ENCODE results near the gene UBE2R2. TPM values are rescaled to one million over a fixed set of nuclear protein-coding genes. Genes with fewer than 3 reads are reported as not detected.
"Not testable (repeated sequence)": the region's sequence is repeated elsewhere in the genome, so short reads cannot be mapped to it uniquely, and the experiment has no call there.

UBE2R2 gene
- total and polyA plus RNA-seq, 2 donors (not counting 3 experiments of a cell fraction or from before 2014, with no cell fraction given): 23.9 to 54.3 TPM

DNA sequence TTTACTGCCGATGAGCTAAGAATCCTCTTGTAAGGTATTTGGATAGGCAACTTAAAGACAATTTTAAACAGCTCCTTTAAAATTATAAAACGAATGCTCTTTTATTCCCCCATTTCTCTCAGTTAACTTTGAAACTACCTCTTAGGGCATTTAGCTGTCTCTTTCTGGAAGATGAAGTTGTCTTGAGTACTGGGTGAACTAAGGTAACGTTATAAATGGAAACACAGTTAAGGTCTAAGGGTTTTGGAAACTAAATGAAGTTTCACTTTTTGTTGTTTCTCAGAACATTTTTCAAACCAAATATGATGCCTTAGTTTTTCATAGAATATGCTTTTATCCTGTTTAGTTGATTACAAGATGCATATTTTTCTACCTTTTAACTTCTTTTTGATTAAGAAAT, 6.8 kb downstream of the UBE2R2 start:
- Histone ChIP-seq H3K27me3 (ENCODE audit: control insufficient read depth in 2 of 2, insufficient read depth in 2 of 2, low read length in 2 of 2) (no peaks in the 10 kb centered on the region), H3K4me2 (ENCODE audit: insufficient read depth, low read length) (no peak overlapping the region), H3K9me1 (replicated peaks; ENCODE audit: control insufficient read depth, extremely low read depth, insufficient read depth, low read length) (no peaks in the 10 kb centered on the region), H3K4me3 (replicated peaks in 1 of 3; ENCODE audit: insufficient read depth in 1 of 3, low read depth in 1 of 3, low read length in 3 of 3) (no peak overlapping the region), H2AFZ (ENCODE audit: low read depth, low read length) (no peak overlapping the region), H3K9ac (replicated peaks; ENCODE audit: extremely low read depth, insufficient read depth, low read length) (no peak overlapping the region), H3K4me1 (ENCODE audit: control insufficient read depth, extremely low read depth, insufficient read depth, low read length) (peaks cover 14% of the 10 kb centered on the region), H4K20me1 (replicated peaks; ENCODE audit: control insufficient read depth, extremely low read depth, insufficient read depth, low read length) (peaks cover 6% of the 10 kb centered on the region), H3K36me3 (ENCODE audit: control insufficient read depth in 2 of 2, extremely low read depth in 1 of 2, insufficient read depth in 2 of 2, low read length in 2 of 2) (peaks cover 0 to 2% of the 10 kb centered on the region in 2 experiments), H3K9me3 (replicated peaks; ENCODE audit: control insufficient read depth, insufficient read depth, low read length) (no peaks in the 10 kb centered on the region), H3K79me2 (ENCODE audit: control insufficient read depth, insufficient read depth, low read length) (peaks cover 99% of the 10 kb centered on the region), H3K27ac (ENCODE audit: insufficient read depth, low read depth, low read length) (no peak overlapping the region)
- no TSS peak for BruUV-seq (replicated peaks)
- POLR2A ChIA-PET: no interaction called here
- DNase-seq (ENCODE audit: low read depth, low spot score) (no peak), FAIRE-seq (no peak)
- CTCF ChIA-PET: interaction anchor here (1.1 to 2.1 kb wide), 5 partner anchors 10 to 200 kb away, joined by 3 to 8 read pairs (median 4); no protein-coding TSS in a partner anchor
- dilution Hi-C loops (cut with MboI; ENCODE audit: extremely low pct_ligation_motif_present, low sequenced_read_pairs): no loop called here
- intact Hi-C loops (cut with micrococcal nuclease): no loop called here
- no peak for TF ChIP-seq POLR2AphosphoS5 (IDR thresholded peaks at IDR 0.05; ENCODE audit: insufficient read depth, low read depth, low read length)
- no peak for TF ChIP-seq MYC (IDR thresholded peaks at IDR 0.05; ENCODE audit: low read depth, low read length)
- no peak for TF ChIP-seq EZH2 (IDR thresholded peaks at IDR 0.05; ENCODE audit: borderline replicate concordance, low read depth, low read length, severe bottlenecking)
- TF ChIP-seq, protein P1, sequence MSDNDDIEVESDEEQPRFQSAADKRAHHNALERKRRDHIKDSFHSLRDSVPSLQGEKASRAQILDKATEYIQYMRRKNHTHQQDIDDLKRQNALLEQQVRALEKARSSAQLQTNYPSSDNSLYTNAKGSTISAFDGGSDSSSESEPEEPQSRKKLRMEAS (IDR thresholded peaks at IDR 0.05; ENCODE audit: insufficient read depth, insufficient read length): no peak
- TF ChIP-seq, protein P2, sequence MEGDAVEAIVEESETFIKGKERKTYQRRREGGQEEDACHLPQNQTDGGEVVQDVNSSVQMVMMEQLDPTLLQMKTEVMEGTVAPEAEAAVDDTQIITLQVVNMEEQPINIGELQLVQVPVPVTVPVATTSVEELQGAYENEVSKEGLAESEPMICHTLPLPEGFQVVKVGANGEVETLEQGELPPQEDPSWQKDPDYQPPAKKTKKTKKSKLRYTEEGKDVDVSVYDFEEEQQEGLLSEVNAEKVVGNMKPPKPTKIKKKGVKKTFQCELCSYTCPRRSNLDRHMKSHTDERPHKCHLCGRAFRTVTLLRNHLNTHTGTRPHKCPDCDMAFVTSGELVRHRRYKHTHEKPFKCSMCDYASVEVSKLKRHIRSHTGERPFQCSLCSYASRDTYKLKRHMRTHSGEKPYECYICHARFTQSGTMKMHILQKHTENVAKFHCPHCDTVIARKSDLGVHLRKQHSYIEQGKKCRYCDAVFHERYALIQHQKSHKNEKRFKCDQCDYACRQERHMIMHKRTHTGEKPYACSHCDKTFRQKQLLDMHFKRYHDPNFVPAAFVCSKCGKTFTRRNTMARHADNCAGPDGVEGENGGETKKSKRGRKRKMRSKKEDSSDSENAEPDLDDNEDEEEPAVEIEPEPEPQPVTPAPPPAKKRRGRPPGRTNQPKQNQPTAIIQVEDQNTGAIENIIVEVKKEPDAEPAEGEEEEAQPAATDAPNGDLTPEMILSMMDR (IDR thresholded peaks at IDR 0.05; ENCODE audit: extremely low read depth in 1 of 2, insufficient read depth in 1 of 2, low read depth in 1 of 2, low read length in 2 of 2): no peak
- TF ChIP-seq JUN (IDR thresholded peaks at IDR 0.05; ENCODE audit: borderline replicate concordance, insufficient read depth, insufficient read length, low read depth): no peak
- TF ChIP-seq POLR2A (IDR thresholded peaks at IDR 0.05; ENCODE audit: low read depth, low read length): no peak
- TF ChIP-seq FOS (IDR thresholded peaks at IDR 0.05; ENCODE audit: borderline replicate concordance, insufficient read depth, low read length): no peak
- TF ChIP-seq GATA2 (IDR thresholded peaks at IDR 0.05; ENCODE audit: insufficient read depth, insufficient read length, low read depth, low read length): no peak

DNA sequence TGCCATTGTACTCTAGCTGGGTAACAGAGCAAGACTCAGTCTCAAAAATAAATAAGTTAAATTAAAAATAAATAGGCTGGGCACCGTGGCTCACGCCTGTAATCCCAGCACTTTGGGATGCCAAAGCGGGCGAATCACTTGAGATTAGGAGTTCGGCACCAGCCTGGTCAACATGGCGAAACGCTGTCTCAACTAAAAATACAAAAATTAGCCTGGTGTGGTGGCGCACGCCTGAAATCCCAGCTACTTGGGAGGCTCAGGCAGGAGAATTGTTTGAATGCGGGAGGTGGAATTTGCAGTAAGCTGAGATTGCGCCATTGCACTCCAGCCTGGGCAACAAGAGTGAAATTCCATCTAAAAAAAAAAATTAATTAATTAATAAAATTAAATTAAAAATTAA, 10.3 kb downstream of the UBE2R2 start:
- H3K36me3 ChIP-seq (ENCODE audit: control insufficient read depth in 2 of 2, extremely low read depth in 1 of 2, insufficient read depth in 2 of 2, low read length in 2 of 2); DNase-seq (ENCODE audit: low read depth, low spot score); H3K4me1 ChIP-seq (ENCODE audit: control insufficient read depth, extremely low read depth, insufficient read depth, low read length); intact Hi-C loops (cut with micrococcal nuclease); H3K4me3 ChIP-seq (replicated peaks in 1 of 3; ENCODE audit: insufficient read depth in 1 of 3, low read depth in 1 of 3, low read length in 3 of 3); H3K9ac ChIP-seq (replicated peaks; ENCODE audit: extremely low read depth, insufficient read depth, low read length); H2AFZ ChIP-seq (ENCODE audit: low read depth, low read length); H3K27me3 ChIP-seq (ENCODE audit: control insufficient read depth in 2 of 2, insufficient read depth in 2 of 2, low read length in 2 of 2); H4K20me1 ChIP-seq (replicated peaks; ENCODE audit: control insufficient read depth, extremely low read depth, insufficient read depth, low read length); FAIRE-seq; POLR2A ChIA-PET; H3K27ac ChIP-seq (ENCODE audit: insufficient read depth, low read depth, low read length); H3K9me1 ChIP-seq (replicated peaks; ENCODE audit: control insufficient read depth, extremely low read depth, insufficient read depth, low read length); H3K4me2 ChIP-seq (ENCODE audit: insufficient read depth, low read length); BruUV-seq (replicated peaks); H3K9me3 ChIP-seq (replicated peaks; ENCODE audit: control insufficient read depth, insufficient read depth, low read length); dilution Hi-C loops (cut with MboI; ENCODE audit: extremely low pct_ligation_motif_present, low sequenced_read_pairs): not testable (repeated sequence)
- CTCF ChIA-PET: interaction anchor here (0.7 to 1.6 kb wide), 3 partner anchors 13 to 484 kb away, joined by 3 to 7 read pairs (median 3); no protein-coding TSS in a partner anchor
- H3K79me2 ChIP-seq (ENCODE audit: control insufficient read depth, insufficient read depth, low read length): peaks cover 96% of the 10 kb centered on the region
